SK-N-SH treated with all-trans-retinoic acid at 6 μM for 48 hours (cell line): ENCODE data around the gene ENGASE.

Experiments used
- ARNTL ChIP-seq: fragments of 450-650 bp; formaldehyde crosslinking; IDR thresholded peaks from 2 replicates; pipeline ENCODE4 v1.5.0; 2020; ENCODE audit warnings: low read depth, mild to moderate bottlenecking, moderate library complexity, borderline replicate concordance
- PATZ1 ChIP-seq: fragments of 250-450 bp; sonication (Bioruptor Pico); IDR thresholded peaks from 2 replicates; pipeline ENCODE4 v1.8.0; 2020; ENCODE audit warnings: mild to moderate bottlenecking, moderate library complexity, borderline replicate concordance
- RARB ChIP-seq: fragments of 250-450 bp; sonication (Bioruptor Pico); IDR thresholded peaks from 2 replicates; pipeline ENCODE4 v1.8.0; 2021; ENCODE audit warnings: mild to moderate bottlenecking, moderate library complexity
- SNAI2 ChIP-seq: fragments of 250-450 bp; sonication (Bioruptor Pico); IDR thresholded peaks from 2 replicates; pipeline ENCODE4 v1.5.0; 2020; ENCODE audit warnings: mild to moderate bottlenecking, moderate library complexity
- ZNF8 ChIP-seq: fragments of 450-650 bp; formaldehyde crosslinking; IDR thresholded peaks from 2 replicates; pipeline ENCODE4 v1.5.0; 2020; ENCODE audit warnings: mild to moderate bottlenecking, moderate library complexity

GRCh38 chr17:79047923-79048825, 26.4 kb upstream of the ENGASE start:
- no peak for TF ChIP-seq ARNTL (CRISPR knock-in tag)
- no peak for TF ChIP-seq PATZ1 (CRISPR knock-in tag)
- TF ChIP-seq ZNF8 (CRISPR knock-in tag) = no peak
- no peak for TF ChIP-seq SNAI2 (CRISPR knock-in tag)
- no peak for TF ChIP-seq RARB (CRISPR knock-in tag)
